ENCODE data around the gene VPS37C. TPM values are rescaled to one million over a fixed set of nuclear protein-coding genes. Genes with fewer than 3 reads are reported as not detected.

VPS37C gene
- total and polyA plus RNA-seq, 9 of the 15 experiments (the other 6 are each of a cell fraction or from before 2014, with no cell fraction given) = 0.62 to 29.8 (median 11.5) TPM

- H4K20me1 ChIP-seq (replicated peaks; ENCODE audit: control insufficient read depth, insufficient read depth, low read length) = peaks cover 16% of the 10 kb centered on the region
- in situ Hi-C loops (cut with MboI) = no loop called here
- H3K4me2 ChIP-seq (ENCODE audit: insufficient read depth, low read length) = no peak overlapping the region
- POLR2A ChIA-PET = no interaction called here
- H3K27me3 ChIP-seq (ENCODE audit: control insufficient read depth in 2 of 2, insufficient read depth in 2 of 2, low read length in 2 of 2) = peaks cover 27 to 50% of the 10 kb centered on the region in 2 experiments
- intact Hi-C loops (cut with micrococcal nuclease) = no loop called here
- H3K9me1 ChIP-seq (ENCODE audit: control insufficient read depth, insufficient read depth, low read length) = no peaks in the 10 kb centered on the region
- H3K79me2 ChIP-seq (ENCODE audit: control insufficient read depth, insufficient read depth, low read length) = no peaks in the 10 kb centered on the region
- 2% methylated on average over 12 of the region's 13 CpGs for WGBS (ENCODE audit: insufficient coverage, low coverage, missing lambda C conversion rate)
- ATAC-seq (peak; percentile 29; the same call in 2 of the 3 replicates), FAIRE-seq (no peak), DNase-seq (ENCODE audit: extremely low read depth in 1 of 4, low spot score in 3 of 4) (peak in 1 of 4 experiments; percentile 17)
- no peaks in the 10 kb centered on the region for H3K36me3 ChIP-seq (ENCODE audit: control insufficient read depth, insufficient read depth, low read length)
- H3K27ac ChIP-seq (ENCODE audit: extremely low read depth, low read depth, low read length) = no peak overlapping the region
- no TSS peak for BruUV-seq (replicated peaks)
- H3K4me1 ChIP-seq (replicated peaks in 1 of 2; ENCODE audit: control insufficient read depth in 2 of 2, insufficient read depth in 2 of 2, low read length in 2 of 2) = peaks cover 7 to 19% of the 10 kb centered on the region in 2 experiments; a peak in 4 of 5 replicates
- no peak overlapping the region for H3K9ac ChIP-seq (ENCODE audit: insufficient read depth in 1 of 2, low read depth in 2 of 2, low read length in 2 of 2)
- CTCF ChIA-PET (ENCODE audit: low intra/inter-chr PET ratio) = no interaction called here
- H2AFZ ChIP-seq (ENCODE audit: low read depth, low read length) = no peak overlapping the region
- no peaks in the 10 kb centered on the region for H3K9me3 ChIP-seq (replicated peaks; ENCODE audit: control insufficient read depth, insufficient read depth, low read depth, low read length)
- no peak overlapping the region for H3K4me3 ChIP-seq
- no peak for TF ChIP-seq ZFPM2 (CRISPR knock-in tag; IDR thresholded peaks at IDR 0.05)
- TF ChIP-seq MGA (IDR thresholded peaks at IDR 0.05) = 0 out of 2 replicates have a peak, but pooled peaks have one; percentile 9
- no peak for TF ChIP-seq CHCHD3 (CRISPR knock-in tag; IDR thresholded peaks at IDR 0.05)
- peak; percentile 98 for TF ChIP-seq ZNF239 (CRISPR knock-in tag; IDR thresholded peaks at IDR 0.05)
- no peak for TF ChIP-seq GTF2B (IDR thresholded peaks at IDR 0.05; ENCODE audit: extremely low read depth, insufficient read length)
These were observed 37.3 kb downstream of the VPS37C start for GRCh38 chr11:61123775-61124571.
